ENCODE results near the gene FAM83F.

Gene FAM83F

GRCh38 chr22:40001800-40002577 lies 7.2 kb downstream of the FAM83F start:
- Histone ChIP-seq H3K27ac (no peak overlapping the region), H3K9ac (no peak overlapping the region), H3K27me3 (no peaks in the 10 kb centered on the region), H3K4me2 (no peak overlapping the region; a peak in 1 of 22 replicates), H4K20me1 (no peaks in the 10 kb centered on the region; a peak in 1 of 22 replicates), H3K4me3 (no peak overlapping the region), H3K4me1 (peaks cover 3 to 34% (median 23%) of the 10 kb centered on the region in 10 experiments; a peak in 19 of 20 replicates), H3K9me3 (replicated peaks in 1 of 11) (no peaks in the 10 kb centered on the region), H3K36me3 (no peaks in the 10 kb centered on the region)
- no peak for TF ChIP-seq Cebpa-rat (IDR thresholded peaks at IDR 0.05)

- H3K4me3 ChIP-seq, result no peak overlapping the region
- no peaks in the 10 kb centered on the region for H3K36me3 ChIP-seq
- no peak overlapping the region for H3K27ac ChIP-seq
- no peaks in the 10 kb centered on the region; a peak in 1 of 22 replicates for H4K20me1 ChIP-seq
- H3K9me3 ChIP-seq (replicated peaks in 1 of 11), result no peaks in the 10 kb centered on the region
- no peak overlapping the region for H3K9ac ChIP-seq
- no peaks in the 10 kb centered on the region for H3K27me3 ChIP-seq
- peaks cover 11 to 42% (median 32%) of the 10 kb centered on the region in 10 experiments for H3K4me1 ChIP-seq
- no peak for TF ChIP-seq Cebpa-rat (IDR thresholded peaks at IDR 0.05)
- H3K4me2 ChIP-seq, result peak overlapping the region in 1 of 11 experiments; percentile 13; a peak in 1 of 22 replicates
These were observed 8.4 kb downstream of the FAM83F start for GRCh38 chr22:40002935-40003715.

- peak overlapping the region in 1 of 11 experiments; percentile 28; a peak in 1 of 22 replicates for H3K27ac ChIP-seq
- H3K9ac ChIP-seq, result no peak overlapping the region
- H3K36me3 ChIP-seq, result no peaks in the 10 kb centered on the region
These were observed 10.1 kb downstream of the FAM83F start for GRCh38 chr22:40004836-40005235.

GRCh38 chr22:40006641-40007040 lies 11.9 kb downstream of the FAM83F start:
- Histone ChIP-seq H3K4me2 (peak overlapping the region in 10 of 11 experiments; percentile 7 to 88 (median 74); a peak in 19 of 22 replicates), H3K27me3 (no peaks in the 10 kb centered on the region), H4K20me1 (no peaks in the 10 kb centered on the region), H3K9me3 (replicated peaks in 1 of 11) (no peaks in the 10 kb centered on the region), H3K4me1 (peaks cover 17 to 59% (median 48%) of the 10 kb centered on the region in 10 experiments), H3K9ac (peak overlapping the region in 6 of 11 experiments; percentile 10 to 53 (median 40); a peak in 7 of 22 replicates), H3K36me3 (no peaks in the 10 kb centered on the region), H3K4me3 (no peak overlapping the region), H3K27ac (peak overlapping the region in 7 of 11 experiments; percentile 36 to 70 (median 65); a peak in 12 of 22 replicates)
- no peak for TF ChIP-seq Cebpa-rat (IDR thresholded peaks at IDR 0.05)

More at GRCh38 chr22:40004836-40005235, 10.1 kb downstream of the FAM83F start:
- Histone ChIP-seq H3K4me2 (peak overlapping the region in 4 of 11 experiments; percentile 75 to 88 (median 82); a peak in 4 of 22 replicates), H3K4me3 (no peak overlapping the region), H4K20me1 (no peaks in the 10 kb centered on the region; a peak in 1 of 22 replicates), H3K27me3 (no peaks in the 10 kb centered on the region), H3K9me3 (replicated peaks in 1 of 11) (no peaks in the 10 kb centered on the region), H3K4me1 (peaks cover 17 to 56% (median 45%) of the 10 kb centered on the region in 10 experiments)
- TF ChIP-seq Cebpa-rat (IDR thresholded peaks at IDR 0.05), result no peak

GRCh38 chr22:40007853-40008710 lies 13.3 kb downstream of the FAM83F start:
- no peaks in the 10 kb centered on the region for H4K20me1 ChIP-seq
- peak overlapping the region in 2 of 10 experiments; percentile 5 to 28; a peak in 2 of 20 replicates for H3K4me3 ChIP-seq
- H3K4me2 ChIP-seq, result peak overlapping the region; percentile 20 to 86 (median 69)
- H3K27me3 ChIP-seq, result no peaks in the 10 kb centered on the region
- H3K4me1 ChIP-seq, result peaks cover 17 to 57% (median 48%) of the 10 kb centered on the region in 10 experiments
- peak overlapping the region in 8 of 11 experiments; percentile 17 to 64 (median 49); a peak in 11 of 22 replicates for H3K27ac ChIP-seq
- no peaks in the 10 kb centered on the region for H3K9me3 ChIP-seq (replicated peaks in 1 of 11)
- H3K36me3 ChIP-seq, result no peaks in the 10 kb centered on the region
- peak in 9 of 11 experiments; percentile 64 to 85 (median 78); a peak in 15 of 22 replicates for TF ChIP-seq Cebpa-rat (IDR thresholded peaks at IDR 0.05)
- peak overlapping the region in 3 of 11 experiments; percentile 31 to 44 (median 39); a peak in 5 of 22 replicates for H3K9ac ChIP-seq

- H3K4me3 ChIP-seq, result no peak overlapping the region
- H3K9ac ChIP-seq, result no peak overlapping the region
- H3K9me3 ChIP-seq (replicated peaks in 1 of 11), result no peaks in the 10 kb centered on the region
- peak overlapping the region in 2 of 11 experiments; percentile 63 to 64; a peak in 3 of 22 replicates for H3K27ac ChIP-seq
- H4K20me1 ChIP-seq, result no peaks in the 10 kb centered on the region
- H3K4me2 ChIP-seq, result peak overlapping the region in 8 of 11 experiments; percentile 7 to 86 (median 75); a peak in 14 of 22 replicates
- peaks cover 17 to 54% (median 46%) of the 10 kb centered on the region in 10 experiments for H3K4me1 ChIP-seq
- no peaks in the 10 kb centered on the region for H3K36me3 ChIP-seq
- no peak for TF ChIP-seq Cebpa-rat (IDR thresholded peaks at IDR 0.05)
- no peaks in the 10 kb centered on the region for H3K27me3 ChIP-seq
These were observed 14.1 kb downstream of the FAM83F start for GRCh38 chr22:40008726-40009291.

GRCh38 chr22:40009292-40009774 lies 14.6 kb downstream of the FAM83F start:
- Histone ChIP-seq H3K4me2 (peak overlapping the region in 8 of 11 experiments; percentile 3 to 86 (median 75); a peak in 8 of 22 replicates), H3K9me3 (replicated peaks in 1 of 11) (no peaks in the 10 kb centered on the region), H3K9ac (no peak overlapping the region), H3K27me3 (no peaks in the 10 kb centered on the region), H3K4me3 (no peak overlapping the region), H3K4me1 (peaks cover 17 to 54% (median 46%) of the 10 kb centered on the region in 10 experiments), H3K27ac (peak overlapping the region in 2 of 11 experiments; percentile 63 to 64; a peak in 2 of 22 replicates), H4K20me1 (no peaks in the 10 kb centered on the region), H3K36me3 (no peaks in the 10 kb centered on the region)
- TF ChIP-seq Cebpa-rat (IDR thresholded peaks at IDR 0.05), result no peak
